Neural progenitor cell (in vitro differentiated cells): ENCODE measurements around the gene DCDC2B. TPM values are rescaled to one million over a fixed set of nuclear protein-coding genes. Genes with fewer than 3 reads are reported as not detected.

Source experiments
- DNase-seq: peaks from one replicate; pipeline ENCODE4 v3.0.0-alpha.2; 2016; ENCODE audit warnings: low spot score
- H2AFZ ChIP-seq: fragments of 200-600 bp; sonication (generic); replicated peaks from 2 replicates; pipeline ENCODE4 v1.6.1; 2016; ENCODE audit warnings: antibody characterized with exemption
- H3F3A ChIP-seq: fragments of 200-600 bp; sonication (generic); 2 replicates; pipeline ENCODE4 v1.6.1; 2016; ENCODE audit warnings: antibody characterized with exemption, low read depth
- H3K27ac ChIP-seq: fragments of 200-600 bp; sonication (generic); 2 replicates; pipeline ENCODE4 v1.5.1; 2016; ENCODE audit warnings: mild to moderate bottlenecking
- H3K27me3 ChIP-seq: fragments of 200-600 bp; sonication (generic); 2 replicates; pipeline ENCODE4 v1.6.1; 2016; ENCODE audit warnings: mild to moderate bottlenecking, moderate library complexity
- H3K36me3 ChIP-seq: fragments of 200-600 bp; sonication (generic); 2 replicates; pipeline ENCODE4 v1.5.1; 2016
- H3K4me1 ChIP-seq: fragments of 200-600 bp; sonication (generic); 2 replicates; pipeline ENCODE4 v1.6.1; 2016; ENCODE audit warnings: mixed run types
- H3K4me2 ChIP-seq: fragments of 200-600 bp; sonication (generic); 2 replicates; pipeline ENCODE4 v1.6.1; 2016
- H3K4me3 ChIP-seq: fragments of 200-600 bp; sonication (generic); 2 replicates; pipeline ENCODE4 v1.5.1; 2016
- H3K79me2 ChIP-seq: fragments of 200-600 bp; sonication (generic); 2 replicates; pipeline ENCODE4 v1.6.1; 2016; ENCODE audit warnings: low read depth
- H3K9ac ChIP-seq: fragments of 200-600 bp; sonication (generic); 2 replicates; pipeline ENCODE4 v1.6.1; 2016
- H3K9me3 ChIP-seq: fragments of 200-600 bp; sonication (generic); 2 replicates; pipeline ENCODE4 v1.5.1; 2016; ENCODE audit warnings: low read depth
- H4K20me1 ChIP-seq: fragments of 200-600 bp; sonication (generic); 2 replicates; pipeline ENCODE4 v1.6.1; 2016; ENCODE audit warnings: low read depth
- H3K27ac Mint-ChIP-seq: 3 replicates; pipeline ENCODE4 v1.8.0; 2021; ENCODE audit warnings: mixed read lengths
- H3K27me3 Mint-ChIP-seq: 2 replicates; pipeline ENCODE4 v1.8.0; 2022; ENCODE audit warnings: low read depth, mild to moderate bottlenecking, inconsistent platforms, moderate library complexity, mixed read lengths; ENCODE audit not compliant: insufficient read depth
- H3K36me3 Mint-ChIP-seq: 3 replicates; pipeline ENCODE4 v1.8.0; 2021; ENCODE audit warnings: mixed read lengths
- H3K4me1 Mint-ChIP-seq: 3 replicates; pipeline ENCODE4 v1.8.0; 2021; ENCODE audit warnings: mixed read lengths
- H3K4me3 Mint-ChIP-seq: 3 replicates; pipeline ENCODE4 v1.8.0; 2021; ENCODE audit warnings: mild to moderate bottlenecking, moderate library complexity, mixed read lengths
- H3K9me3 Mint-ChIP-seq: 3 replicates; pipeline ENCODE4 v1.8.0; 2020; ENCODE audit warnings: mixed read lengths
- CTCF ChIP-seq: fragments of 200-600 bp; sonication (generic); IDR thresholded peaks from 2 replicates; pipeline ENCODE4 v1.5.1; 2017; ENCODE audit warnings: antibody characterized with exemption, mild to moderate bottlenecking
- EZH2 ChIP-seq: fragments of 200-600 bp; sonication (generic); IDR thresholded peaks from 2 replicates; pipeline ENCODE4 v1.6.1; 2017; ENCODE audit warnings: antibody characterized with exemption, mild to moderate bottlenecking, moderate library complexity
- EZH2phosphoT487 ChIP-seq: fragments of 200-600 bp; sonication (generic); IDR thresholded peaks from 2 replicates; pipeline ENCODE4 v1.6.1; 2017; ENCODE audit warnings: antibody characterized with exemption
- total RNA-seq: library from RNA; depleted of rRNA; stranded (reverse); fragments of >200 nt; gene quantifications from 2 replicates; pipeline ENCODE4 v1.2.3, GENCODE V29; 2015; ENCODE audit warnings: low replicate concordance

Gene DCDC2B
- total RNA-seq, 1 donor from 2014 or later: not detected

GRCh38 chr1:32231843-32232432 lies 23.0 kb downstream of the DCDC2B start:
- H3K36me3 Mint-ChIP-seq: peaks cover 22% of the 10 kb centered on the region
- no peak overlapping the region for H3K9ac ChIP-seq
- peaks cover 3% of the 10 kb centered on the region for H3K27me3 Mint-ChIP-seq
- no peaks in the 10 kb centered on the region for H3K27me3 ChIP-seq
- no peak overlapping the region for H3K4me3 ChIP-seq
- peaks cover 3% of the 10 kb centered on the region for H4K20me1 ChIP-seq
- no peak overlapping the region for H3K27ac Mint-ChIP-seq
- H3K9me3 Mint-ChIP-seq: no peaks in the 10 kb centered on the region
- peaks cover 3% of the 10 kb centered on the region for H3K4me1 ChIP-seq
- DNase-seq: no peak
- H3K4me3 Mint-ChIP-seq: no peak overlapping the region
- TF ChIP-seq EZH2phosphoT487: no peak
- TF ChIP-seq EZH2: no peak
- TF ChIP-seq CTCF: no peak
- H2AFZ ChIP-seq: no peak overlapping the region
- H3K9me3 ChIP-seq: no peaks in the 10 kb centered on the region
- peaks cover 18% of the 10 kb centered on the region for H3F3A ChIP-seq
- peaks cover under 1% of the 10 kb centered on the region for H3K79me2 ChIP-seq
- peaks cover 3% of the 10 kb centered on the region for H3K36me3 ChIP-seq
- H3K4me1 Mint-ChIP-seq: peaks cover 6% of the 10 kb centered on the region
- peak overlapping the region; percentile 53 for H3K27ac ChIP-seq
- no peak overlapping the region for H3K4me2 ChIP-seq

GRCh38 chr1:32232558-32233304 lies 23.8 kb downstream of the DCDC2B start:
- TF ChIP-seq EZH2: no peak
- TF ChIP-seq EZH2phosphoT487: no peak
- TF ChIP-seq CTCF: no peak
- H3K79me2 ChIP-seq: peaks cover 8% of the 10 kb centered on the region
- no peak for DNase-seq
- no peaks in the 10 kb centered on the region for H3K27me3 ChIP-seq
- peak overlapping the region; percentile 86 for H3K27ac Mint-ChIP-seq
- peaks cover 3% of the 10 kb centered on the region for H4K20me1 ChIP-seq
- H3F3A ChIP-seq: peaks cover 13% of the 10 kb centered on the region
- H3K4me1 Mint-ChIP-seq: peaks cover 6% of the 10 kb centered on the region
- no peak overlapping the region for H3K4me3 ChIP-seq
- H2AFZ ChIP-seq: no peak overlapping the region
- peaks cover 3% of the 10 kb centered on the region for H3K36me3 ChIP-seq
- H3K27ac ChIP-seq: peak overlapping the region; percentile 53
- peaks cover 16% of the 10 kb centered on the region for H3K36me3 Mint-ChIP-seq
- H3K9me3 ChIP-seq: no peaks in the 10 kb centered on the region
- H3K4me3 Mint-ChIP-seq: no peak overlapping the region
- H3K9ac ChIP-seq: no peak overlapping the region
- H3K9me3 Mint-ChIP-seq: no peaks in the 10 kb centered on the region
- H3K27me3 Mint-ChIP-seq: peaks cover 3% of the 10 kb centered on the region
- H3K4me2 ChIP-seq: no peak overlapping the region
- H3K4me1 ChIP-seq: peaks cover 3% of the 10 kb centered on the region

GRCh38 chr1:32234792-32235191 lies 25.9 kb downstream of the DCDC2B start:
- DNase-seq: no peak
- no peaks in the 10 kb centered on the region for H3K9me3 Mint-ChIP-seq
- H3K27me3 Mint-ChIP-seq: peaks cover 3% of the 10 kb centered on the region
- Histone ChIP-seq H3K27ac (no peak overlapping the region), H3K9ac (no peak overlapping the region), H3K4me2 (no peak overlapping the region), H3K79me2 (peaks cover 27% of the 10 kb centered on the region), H2AFZ (no peak overlapping the region), H3K36me3 (peaks cover under 1% of the 10 kb centered on the region), H3K4me1 (peaks cover 14% of the 10 kb centered on the region), H3F3A (peaks cover 20% of the 10 kb centered on the region), H3K9me3 (no peaks in the 10 kb centered on the region), H3K4me3 (no peak overlapping the region), H3K27me3 (no peaks in the 10 kb centered on the region), H4K20me1 (peaks cover 3% of the 10 kb centered on the region)
- H3K4me3 Mint-ChIP-seq: no peak overlapping the region
- H3K36me3 Mint-ChIP-seq: peaks cover 5% of the 10 kb centered on the region
- peaks cover 14% of the 10 kb centered on the region for H3K4me1 Mint-ChIP-seq
- TF ChIP-seq EZH2 (no peak), CTCF (no peak), EZH2phosphoT487 (no peak)
- no peak overlapping the region for H3K27ac Mint-ChIP-seq
